PC-3 (cell line): ENCODE data around the gene ARHGAP18. TPM values are rescaled to one million over a fixed set of nuclear protein-coding genes. Genes with fewer than 3 reads are reported as not detected.
A peak's percentile ranks its signal among the peaks of the same experiment; 100 is the strongest.

Source experiments
- ATAC-seq: fragments of 200-7000 bp; cut with Tn5 transposase; 2 replicates; pipeline ENCODE4 v1.9.1; 2020; ENCODE audit warnings: mild to moderate bottlenecking, moderate library complexity
- BruUV-seq: library from RNA; stranded (reverse); fragments of 400-500 nt; replicated peaks from 2 replicates; lab custom pipeline; 2021; lab: Mats Ljungman, UMichigan
- CTCF ChIA-PET: fragments of 300-600 bp; sonication (Branson Sonifier 250); formaldehyde crosslinking; loops from one replicate; lab custom pipeline; 2022; ENCODE audit warnings: antibody characterized with exemption; lab: Charles Lee
- POLR2A ChIA-PET: fragments of 300-600 bp; sonication (Branson Sonifier 250); formaldehyde crosslinking; loops from one replicate; lab custom pipeline; 2022; ENCODE audit warnings: antibody characterized with exemption; ENCODE audit not compliant: unreplicated experiment; lab: Charles Lee
- DNase-seq: peaks from one replicate; pipeline ENCODE4 v3.0.0-alpha.2; 2015
- H2AFZ ChIP-seq: fragments of 300-600 bp; sonication (generic); 2 replicates; pipeline ENCODE4 v1.6.0; 2016; ENCODE audit warnings: antibody characterized with exemption, low read length
- H3F3A ChIP-seq: fragments of 300-600 bp; sonication (generic); one replicate; pipeline ENCODE4 v1.6.0; 2017; ENCODE audit warnings: antibody characterized with exemption, low read length, control low read depth, mild to moderate bottlenecking; ENCODE audit not compliant: unreplicated experiment
- H3K27ac ChIP-seq: fragments of 300-600 bp; sonication (generic); 2 replicates; pipeline ENCODE4 v1.5.1; 2016; ENCODE audit warnings: mild to moderate bottlenecking, low read length
- H3K27me3 ChIP-seq: fragments of 300-600 bp; sonication (generic); 2 replicates; pipeline ENCODE4 v1.6.1; 2016; ENCODE audit warnings: low read length, mixed read lengths
- H3K36me3 ChIP-seq: fragments of 300-600 bp; sonication (generic); 2 replicates; pipeline ENCODE4 v1.6.1; 2016; ENCODE audit warnings: low read depth, mixed run types, low read length, mixed read lengths
- H3K4me1 ChIP-seq: fragments of 300-600 bp; sonication (generic); 2 replicates; pipeline ENCODE4 v1.5.1; 2016; ENCODE audit warnings: low read length; ENCODE audit not compliant: insufficient read depth
- H3K4me2 ChIP-seq: fragments of 300-600 bp; sonication (generic); 2 replicates; pipeline ENCODE4 v1.6.0; 2016; ENCODE audit warnings: low read length
- H3K4me3 ChIP-seq: fragments of 300-600 bp; sonication (generic); 2 replicates; pipeline ENCODE4 v1.5.1; 2016; ENCODE audit warnings: mild to moderate bottlenecking, low read length, mixed read lengths
- H3K79me2 ChIP-seq: fragments of 300-600 bp; sonication (generic); 2 replicates; pipeline ENCODE4 v1.6.1; 2017; ENCODE audit warnings: low read length, mixed read lengths
- H3K9ac ChIP-seq: fragments of 300-600 bp; sonication (generic); 2 replicates; pipeline ENCODE4 v1.6.0; 2016; ENCODE audit warnings: mild to moderate bottlenecking, low read length
- H3K9me2 ChIP-seq: fragments of 300-600 bp; sonication (generic); replicated peaks from 2 replicates; pipeline ENCODE4 v1.6.1; 2016; ENCODE audit warnings: mixed run types, low read length, mixed read lengths
- H3K9me3 ChIP-seq: fragments of 300-600 bp; sonication (generic); 2 replicates; pipeline ENCODE4 v1.6.1; 2016; ENCODE audit warnings: low read length, mixed read lengths
- H4K20me1 ChIP-seq: fragments of 300-600 bp; sonication (generic); 2 replicates; pipeline ENCODE4 v1.6.1; 2016; ENCODE audit warnings: low read length, mixed read lengths
- CTCF ChIP-seq: fragments of 300-600 bp; sonication (generic); conservative IDR thresholded peaks from 2 replicates; pipeline ENCODE4 v1.5.1; 2017; ENCODE audit warnings: antibody characterized with exemption, low read depth, mild to moderate bottlenecking, low read length
- EZH2 ChIP-seq: fragments of 300-600 bp; sonication (generic); IDR thresholded peaks from one replicate; pipeline ENCODE4 v1.6.1; 2017; ENCODE audit warnings: antibody characterized with exemption, mild to moderate bottlenecking, low read length; ENCODE audit not compliant: unreplicated experiment
- EZH2phosphoT487 ChIP-seq: fragments of 300-600 bp; sonication (generic); IDR thresholded peaks from 2 replicates; pipeline ENCODE4 v1.6.1; 2018; ENCODE audit warnings: mild to moderate bottlenecking, antibody characterized with exemption, low read length, borderline replicate concordance
- intact Hi-C: fragments of 100-400 bp; cut with micrococcal nuclease; formaldehyde crosslinking; loops from 2 replicates; pipeline ENCODE4 v1.9.0; 2023
- total RNA-seq: library from RNA; depleted of rRNA; stranded (reverse); fragments of >200 nt; gene quantifications from 2 replicates; pipeline ENCODE4 v1.2.3, GENCODE V29; 2014

Gene ARHGAP18
- total RNA-seq, 1 experiment from 2014 or later, result 5.9 TPM

GRCh38 chr6:129719692-129720091, 9.7 kb upstream of the ARHGAP18 start:
- H3K4me1 ChIP-seq, result peaks cover 5% of the 10 kb centered on the region
- intact Hi-C loops, result no loop called here
- POLR2A ChIA-PET, result no interaction called here
- no peak overlapping the region for H3K9ac ChIP-seq
- no peak for ATAC-seq
- 0 out of 2 replicates have a peak overlapping the region, but pooled peaks have one; percentile 16 for H2AFZ ChIP-seq
- no peaks in the 10 kb centered on the region for H3K27me3 ChIP-seq
- CTCF ChIA-PET, result no interaction called here
- H4K20me1 ChIP-seq, result no peaks in the 10 kb centered on the region
- H3K9me2 ChIP-seq, result no peaks in the 10 kb centered on the region
- BruUV-seq, result no TSS peak
- H3F3A ChIP-seq, result no peaks in the 10 kb centered on the region
- no peak overlapping the region for H3K27ac ChIP-seq
- no peak for TF ChIP-seq EZH2
- TF ChIP-seq CTCF, result no peak
- TF ChIP-seq EZH2phosphoT487, result no peak
- H3K79me2 ChIP-seq, result no peaks in the 10 kb centered on the region
- no peaks in the 10 kb centered on the region for H3K9me3 ChIP-seq
- H3K4me3 ChIP-seq, result no peak overlapping the region
- DNase-seq, result no peak
- no peak overlapping the region for H3K4me2 ChIP-seq
- H3K36me3 ChIP-seq, result no peaks in the 10 kb centered on the region

DNA sequence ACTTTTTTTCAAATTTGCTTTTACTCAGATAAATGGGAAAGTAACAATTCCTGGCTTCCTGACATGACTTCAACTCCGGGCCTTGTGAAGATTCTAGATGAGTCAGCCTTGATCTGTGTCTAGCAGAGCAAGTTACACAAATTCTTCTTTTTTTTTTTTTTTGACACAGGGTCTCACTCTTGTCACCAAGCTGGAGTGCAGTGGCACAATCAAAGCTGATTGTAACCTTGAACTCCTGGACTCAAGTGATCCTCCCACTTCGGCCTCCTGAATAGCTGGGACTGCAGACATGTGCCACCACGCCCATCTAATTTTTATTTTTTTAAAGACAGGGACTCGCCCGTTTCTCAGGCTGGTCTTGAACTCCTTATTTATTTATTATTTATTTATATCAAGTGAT, 7.3 kb upstream of the ARHGAP18 start:
- peak; percentile 20 for DNase-seq
- H3K4me2 ChIP-seq, result no peak overlapping the region
- H3K9ac ChIP-seq, result no peak overlapping the region
- TF ChIP-seq EZH2 (no peak), EZH2phosphoT487 (no peak), CTCF (no peak)
- BruUV-seq, result no TSS peak
- H3K36me3 ChIP-seq, result no peaks in the 10 kb centered on the region
- no peaks in the 10 kb centered on the region for H3F3A ChIP-seq
- no peak overlapping the region for H3K27ac ChIP-seq
- no peak overlapping the region for H3K4me3 ChIP-seq
- POLR2A ChIA-PET, result no interaction called here
- CTCF ChIA-PET, result interaction anchor here (0.7 kb wide), 1 partner anchor 96 kb away, joined by 3 read pairs; no protein-coding TSS in a partner anchor
- no peaks in the 10 kb centered on the region for H4K20me1 ChIP-seq
- no peaks in the 10 kb centered on the region for H3K9me2 ChIP-seq
- ATAC-seq, result no peak
- H3K27me3 ChIP-seq, result no peaks in the 10 kb centered on the region
- peaks cover 5% of the 10 kb centered on the region for H3K4me1 ChIP-seq
- 0 out of 2 replicates have a peak overlapping the region, but pooled peaks have one; percentile 9 for H2AFZ ChIP-seq
- H3K9me3 ChIP-seq, result no peaks in the 10 kb centered on the region
- intact Hi-C loops, result no loop called here
- H3K79me2 ChIP-seq, result no peaks in the 10 kb centered on the region

GRCh38 chr6:129713806-129714333, 3.9 kb upstream of the ARHGAP18 start:
- DNase-seq, result no peak
- Histone ChIP-seq H4K20me1 (no peaks in the 10 kb centered on the region), H3K27ac (no peak overlapping the region), H3K9ac (no peak overlapping the region), H3K79me2 (peaks cover 4% of the 10 kb centered on the region; the same call in 1 of the 2 replicates), H3K27me3 (no peaks in the 10 kb centered on the region), H3K4me2 (no peak overlapping the region), H3F3A (no peaks in the 10 kb centered on the region), H3K4me3 (no peak overlapping the region), H3K9me3 (no peaks in the 10 kb centered on the region), H3K36me3 (no peaks in the 10 kb centered on the region), H2AFZ (no peak overlapping the region), H3K9me2 (no peaks in the 10 kb centered on the region), H3K4me1 (peaks cover 14% of the 10 kb centered on the region)
- no TSS peak for BruUV-seq
- no peak for ATAC-seq
- intact Hi-C loops, result no loop called here
- ChIA-PET CTCF (no interaction called here), POLR2A (no interaction called here)
- TF ChIP-seq EZH2phosphoT487 (no peak), EZH2 (no peak), CTCF (no peak)
